Transverse colon (tissue), 4 donors: ENCODE data around the gene HTT. TPM values are rescaled to one million over a fixed set of nuclear protein-coding genes. Genes with fewer than 3 reads are reported as not detected.
A peak's percentile ranks its signal among the peaks of the same experiment; 100 is the strongest.

Experiments used
- DNase-seq: peaks from one replicate; pipeline ENCODE4 v3.0.0-alpha.2; 2019
- H3K27ac ChIP-seq, 4 donors: fragments of 200-600 bp; sonication (generic); 2 replicates each; pipeline ENCODE4 v1.5.1; 2016 to 2018; ENCODE audit warnings: inconsistent platforms in 4 of 4
- H3K27me3 ChIP-seq: fragments of 200-600 bp; sonication (generic); 2 replicates; pipeline ENCODE4 v1.5.1; 2017; ENCODE audit warnings: inconsistent platforms
- H3K36me3 ChIP-seq, 4 donors: fragments of 200-600 bp; sonication (generic); 2 replicates each; pipeline ENCODE4 v1.5.1; 2017 to 2019; ENCODE audit warnings: inconsistent platforms in 4 of 4
- H3K4me1 ChIP-seq, 4 donors: fragments of 200-600 bp; sonication (generic); 2 replicates each; pipeline ENCODE4 v1.5.1; 2017 to 2020; ENCODE audit warnings: inconsistent platforms in 4 of 4
- H3K4me3 ChIP-seq, 4 donors: fragments of 200-600 bp; sonication (generic); 1 replicate in 1 of 4; 2 replicates in 3 of 4; pipeline versions ENCODE4 v1.5.1 to v1.6.1; 2017 to 2019; ENCODE audit warnings: inconsistent platforms in 4 of 4
- H3K9me3 ChIP-seq, 2 donors: fragments of 200-600 bp; sonication (generic); 2 replicates each; pipeline ENCODE4 v1.5.1; 2017 to 2019; ENCODE audit warnings: inconsistent platforms in 2 of 2
- EP300 ChIP-seq: sonication (generic); formaldehyde crosslinking; IDR thresholded peaks from one replicate; pipeline ENCODE4 v1.6.1; 2017; ENCODE audit warnings: antibody characterized with exemption, low read depth
- POLR2A ChIP-seq: fragments of 450-650 bp; IDR thresholded peaks from one replicate; pipeline ENCODE4 v1.6.1; 2016; ENCODE audit warnings: antibody characterized with exemption, mild to moderate bottlenecking, moderate library complexity
- POLR2AphosphoS5 ChIP-seq, 3 donors: sonication (generic); formaldehyde crosslinking; IDR thresholded peaks; one replicate each; pipeline ENCODE4 v1.6.1; 2016; ENCODE audit warnings: antibody characterized with exemption in 3 of 3
- WGBS, 2 donors: methylation state at CpG; one replicate each; pipeline ENCODE4 v1.1.5; 2018; ENCODE audit warnings: low coverage in 1 of 2; 5-methylcytosine and 5-hydroxymethylcytosine counted together
- in situ Hi-C, 4 donors: fragments of 200-750 bp; cut with MboI; loops; one replicate each; pipeline versions ENCODE4 v1.15.0 to v1.15.1; 2017; ENCODE audit warnings: low sequenced_read_pairs in 3 of 4, low pct_ligation_motif_present in 1 of 4, low pct_unique_long_range_greater_than_20kb in 1 of 4
- intact Hi-C: fragments of 100-400 bp; cut with DNase I; formaldehyde crosslinking; loops from one replicate; pipeline ENCODE4 v1.15.1; 2023; ENCODE audit warnings: low total_unique reads
- total RNA-seq, 4 donors: library from RNA; depleted of rRNA; stranded (reverse); fragments of >200 nt; gene quantifications; one replicate each; pipeline ENCODE4 v1.1.0, GENCODE V29; 2016
- TF ChIP-seq, protein P1 (sequence below), 5 experiments: fragments of 200-600 bp in 3 of 5; fragments of 450-650 bp in 2 of 5; sonication (generic) in 3 of 5; IDR thresholded peaks; 1 replicate in 2 of 5; 2 replicates in 3 of 5; pipeline ENCODE4 v1.5.1; 2016 to 2017; ENCODE audit warnings: antibody characterized with exemption in 5 of 5, inconsistent platforms in 3 of 5, mild to moderate bottlenecking in 2 of 5, moderate library complexity in 1 of 5

Gene HTT
- total RNA-seq, 4 donors from 2014 or later = 40.0 to 111 (median 79.4) TPM

DNA sequence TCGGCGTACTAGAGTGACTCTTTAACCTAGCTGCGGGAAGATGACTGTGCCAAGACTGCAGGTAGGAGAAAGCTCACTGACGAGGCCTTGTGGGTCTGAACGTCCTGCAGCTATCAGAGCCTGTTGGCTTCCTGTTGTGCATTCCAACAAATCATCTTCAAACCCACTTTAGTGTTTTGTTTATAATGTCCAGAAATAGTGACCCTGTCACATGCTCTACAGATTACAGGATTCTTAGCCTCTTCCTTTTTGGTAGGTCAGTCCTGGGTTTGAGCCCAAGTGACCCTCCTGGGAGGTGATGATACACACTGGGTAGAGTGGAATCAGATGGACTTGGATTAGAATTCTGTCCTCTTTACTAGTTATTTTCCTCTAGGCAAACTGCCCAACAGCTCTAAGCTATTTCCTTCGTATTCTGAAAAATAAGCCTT, 33.2 kb downstream of the HTT start:
- intact Hi-C loops = loop anchor here (5.0 kb wide), 1 partner anchor 335 kb away; the partner anchor contains the start of gene HGFAC
- 76 to 77% methylated on average over 3 to 6 of the region's 6 CpGs for WGBS, 2 donors
- TF ChIP-seq POLR2AphosphoS5 (IDR thresholded peaks at IDR 0.05) (no peak), POLR2A (no peak), EP300 (no peak)
- TF ChIP-seq, protein P1, sequence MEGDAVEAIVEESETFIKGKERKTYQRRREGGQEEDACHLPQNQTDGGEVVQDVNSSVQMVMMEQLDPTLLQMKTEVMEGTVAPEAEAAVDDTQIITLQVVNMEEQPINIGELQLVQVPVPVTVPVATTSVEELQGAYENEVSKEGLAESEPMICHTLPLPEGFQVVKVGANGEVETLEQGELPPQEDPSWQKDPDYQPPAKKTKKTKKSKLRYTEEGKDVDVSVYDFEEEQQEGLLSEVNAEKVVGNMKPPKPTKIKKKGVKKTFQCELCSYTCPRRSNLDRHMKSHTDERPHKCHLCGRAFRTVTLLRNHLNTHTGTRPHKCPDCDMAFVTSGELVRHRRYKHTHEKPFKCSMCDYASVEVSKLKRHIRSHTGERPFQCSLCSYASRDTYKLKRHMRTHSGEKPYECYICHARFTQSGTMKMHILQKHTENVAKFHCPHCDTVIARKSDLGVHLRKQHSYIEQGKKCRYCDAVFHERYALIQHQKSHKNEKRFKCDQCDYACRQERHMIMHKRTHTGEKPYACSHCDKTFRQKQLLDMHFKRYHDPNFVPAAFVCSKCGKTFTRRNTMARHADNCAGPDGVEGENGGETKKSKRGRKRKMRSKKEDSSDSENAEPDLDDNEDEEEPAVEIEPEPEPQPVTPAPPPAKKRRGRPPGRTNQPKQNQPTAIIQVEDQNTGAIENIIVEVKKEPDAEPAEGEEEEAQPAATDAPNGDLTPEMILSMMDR (IDR thresholded peaks at IDR 0.05) = no peak

GRCh38 chr4:3108211-3108610, 33.7 kb downstream of the HTT start:
- Histone ChIP-seq H3K4me3 (no peak overlapping the region), H3K4me1 (peaks cover 0 to 13% (median 0%) of the 10 kb centered on the region in 4 donors), H3K36me3 (peaks cover 0 to 48% (median 0%) of the 10 kb centered on the region in 4 donors), H3K27me3 (no peaks in the 10 kb centered on the region), H3K27ac (peak overlapping the region; percentile 31 to 55 (median 49)), H3K9me3 (no peaks in the 10 kb centered on the region)
- 71 to 84% methylated on average over 2 to 3 of the region's 3 CpGs for WGBS, 2 donors
- DNase-seq = no peak
- TF ChIP-seq POLR2A (no peak), POLR2AphosphoS5 (IDR thresholded peaks at IDR 0.05) (no peak), EP300 (no peak)
- TF ChIP-seq, protein P1 (IDR thresholded peaks at IDR 0.05) = no peak
- intact Hi-C loops = loop anchor here (5.0 kb wide), 1 partner anchor 334 kb away; the partner anchor contains the start of gene HGFAC
- in situ Hi-C loops = no loop called here

More for the DNA sequence above, 33.2 kb downstream of the HTT start:
- peak overlapping the region; percentile 31 to 55 (median 49) for H3K27ac ChIP-seq
- in situ Hi-C loops = no loop called here
- DNase-seq = no peak
- H3K9me3 ChIP-seq = no peaks in the 10 kb centered on the region
- peaks cover 0 to 13% (median 0%) of the 10 kb centered on the region in 4 donors for H3K4me1 ChIP-seq
- no peaks in the 10 kb centered on the region for H3K27me3 ChIP-seq
- H3K36me3 ChIP-seq = peaks cover 0 to 46% (median 0%) of the 10 kb centered on the region in 4 donors
- no peak overlapping the region for H3K4me3 ChIP-seq

DNA sequence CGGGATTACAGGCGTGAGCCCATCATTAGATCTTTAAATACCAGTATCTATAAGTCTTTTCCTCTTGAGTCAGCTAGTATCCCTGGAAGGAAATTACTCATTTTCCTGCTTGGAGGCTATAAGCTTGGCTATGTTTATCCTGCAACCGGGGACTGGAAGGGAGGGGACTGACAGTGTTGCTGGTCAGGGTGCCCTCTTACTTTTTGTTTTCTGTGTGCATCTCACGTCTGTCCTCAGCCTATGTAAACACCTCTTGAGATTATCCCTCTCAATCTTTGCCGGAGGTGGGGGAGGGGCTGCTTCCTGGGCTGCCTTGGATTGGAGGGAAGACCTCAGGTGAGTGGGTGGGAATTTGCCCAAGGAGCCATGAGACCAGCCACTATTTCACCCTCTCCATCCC, 37.0 kb downstream of the HTT start:
- Histone ChIP-seq H3K4me1 (peaks cover 0 to 11% (median 0%) of the 10 kb centered on the region in 4 donors), H3K4me3 (no peak overlapping the region), H3K27me3 (no peaks in the 10 kb centered on the region), H3K27ac (peak overlapping the region in 3 of 4 donors; percentile 9 to 36 (median 30)), H3K9me3 (no peaks in the 10 kb centered on the region), H3K36me3 (peaks cover 0 to 54% (median 8%) of the 10 kb centered on the region in 4 donors)
- DNase-seq = no peak
- intact Hi-C loops (no loop called here), in situ Hi-C loops (no loop called here)
- TF ChIP-seq POLR2AphosphoS5 (IDR thresholded peaks at IDR 0.05) (no peak), POLR2A (no peak), EP300 (no peak)
- TF ChIP-seq, protein P1 (IDR thresholded peaks at IDR 0.05) = no peak
- 68 to 82% methylated on average over 2 to 5 of the region's 5 CpGs for WGBS, 2 donors

DNA sequence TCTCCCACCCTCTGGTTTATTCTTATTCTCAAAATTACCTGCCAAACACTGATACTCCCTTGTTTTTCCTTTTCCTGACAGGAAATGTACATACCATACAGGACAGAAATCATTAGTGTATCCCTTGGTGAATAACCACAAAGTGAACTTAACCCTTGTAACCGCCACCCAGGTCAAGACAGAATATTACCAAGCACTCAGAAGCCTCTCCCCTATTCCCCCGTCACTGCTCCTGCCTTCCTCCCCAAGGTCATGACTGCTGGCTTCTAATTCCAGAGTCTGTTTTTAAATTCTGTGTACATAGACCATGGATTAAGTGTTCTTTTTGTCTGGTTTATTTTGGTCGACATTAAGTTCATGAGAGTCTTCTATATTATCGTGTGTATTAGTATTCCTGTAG, 37.7 kb downstream of the HTT start:
- intact Hi-C loops (no loop called here), in situ Hi-C loops (no loop called here)
- H3K27ac ChIP-seq = peak overlapping the region; percentile 18 to 36 (median 32)
- 74 to 80% methylated on average over 4 of the region's 4 CpGs for WGBS, 2 donors
- H3K4me1 ChIP-seq = peaks cover 0 to 4% (median 0%) of the 10 kb centered on the region in 4 donors
- H3K36me3 ChIP-seq = peaks cover 0 to 56% (median 10%) of the 10 kb centered on the region in 4 donors
- H3K9me3 ChIP-seq = no peaks in the 10 kb centered on the region
- no peaks in the 10 kb centered on the region for H3K27me3 ChIP-seq
- no peak overlapping the region for H3K4me3 ChIP-seq
- TF ChIP-seq, protein P1 (IDR thresholded peaks at IDR 0.05) = no peak
- TF ChIP-seq POLR2AphosphoS5 (IDR thresholded peaks at IDR 0.05) = no peak
- TF ChIP-seq POLR2A = no peak
- TF ChIP-seq EP300 = no peak
- no peak for DNase-seq
